GM19463 (cell line): ENCODE data around the gene SLC8A3.

Experiments
- ATAC-seq: cut with Tn5 transposase; IDR thresholded peaks from one replicate; pipeline ENCODE4 v1.9.1; 2021; ENCODE audit warnings: mild to moderate bottlenecking, moderate library complexity; ENCODE audit not compliant: unreplicated experiment

The SLC8A3 gene

DNA sequence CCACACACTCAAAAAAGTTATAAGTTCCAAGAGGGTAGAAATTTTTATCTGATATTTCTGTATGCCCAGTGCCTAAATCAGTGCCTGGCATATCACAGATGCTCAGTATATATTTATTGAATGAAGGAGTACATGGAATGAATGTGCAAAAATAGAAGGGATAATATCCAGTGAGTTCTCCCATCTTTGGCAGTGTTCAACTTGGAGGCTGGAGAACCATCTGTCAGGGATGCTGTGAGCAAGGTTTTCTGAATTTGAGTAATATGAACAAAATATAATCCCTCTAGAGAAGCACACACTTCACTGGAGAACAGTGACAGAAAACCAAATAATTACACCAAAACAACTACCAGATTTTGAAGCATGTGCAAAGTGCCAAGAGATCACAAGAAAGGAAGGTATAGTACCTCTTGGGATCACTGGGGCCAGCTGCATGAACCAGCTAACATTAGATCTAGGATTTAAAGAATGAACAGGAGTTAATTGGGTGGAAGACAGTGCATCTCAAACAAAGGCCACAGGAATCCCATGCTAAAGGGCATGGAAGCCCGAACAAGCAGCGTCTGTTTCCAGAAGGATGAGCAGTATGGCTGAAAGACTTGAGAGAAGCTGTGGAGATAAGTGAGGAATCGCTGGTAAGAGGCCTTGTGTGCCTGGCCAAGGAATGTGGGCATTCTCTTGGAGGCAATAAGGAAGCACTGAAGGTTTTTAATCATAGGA is 11.5 kb downstream of the SLC8A3 start:
- ATAC-seq, result no peak

DNA sequence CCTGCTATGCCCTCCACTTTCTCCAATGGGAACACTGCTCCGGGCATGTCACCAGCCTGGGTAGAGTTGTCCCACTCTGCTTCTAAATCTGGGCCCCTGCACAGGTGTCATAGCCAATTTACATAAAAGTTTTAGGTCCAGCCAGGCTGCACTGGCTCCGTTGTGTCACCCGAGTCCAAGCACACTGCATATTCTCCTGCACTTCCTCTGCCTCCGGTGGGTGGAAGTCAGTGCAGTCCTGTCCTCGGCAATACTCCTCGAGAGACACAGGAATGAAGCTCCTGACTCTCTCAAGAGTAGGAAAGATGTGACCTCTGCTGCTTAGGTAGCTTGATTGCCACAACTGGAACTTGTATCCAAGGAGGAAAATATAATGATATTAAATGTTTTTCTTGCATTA is 15.2 kb downstream of the SLC8A3 start:
- ATAC-seq, result no peak

DNA sequence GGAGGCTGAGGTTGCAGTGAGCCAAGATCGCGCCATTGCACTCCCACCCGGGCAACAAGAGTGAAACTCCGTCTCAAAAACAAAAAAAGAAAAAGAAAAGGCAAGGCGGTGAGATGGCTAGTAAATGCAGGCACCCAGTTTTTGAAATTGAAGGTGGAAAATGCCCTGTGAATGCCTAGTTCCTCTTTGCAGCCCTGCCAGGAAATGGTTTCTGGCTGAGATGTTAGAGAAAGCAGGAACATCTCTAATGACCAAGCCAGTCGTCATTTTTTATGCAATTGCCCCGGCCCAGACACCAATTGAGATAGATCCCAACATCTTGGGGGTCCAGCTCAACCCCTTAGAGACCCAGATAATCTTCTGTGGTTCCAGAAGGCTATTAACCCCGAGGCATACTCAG is 17.0 kb downstream of the SLC8A3 start:
- ATAC-seq, result no peak

DNA sequence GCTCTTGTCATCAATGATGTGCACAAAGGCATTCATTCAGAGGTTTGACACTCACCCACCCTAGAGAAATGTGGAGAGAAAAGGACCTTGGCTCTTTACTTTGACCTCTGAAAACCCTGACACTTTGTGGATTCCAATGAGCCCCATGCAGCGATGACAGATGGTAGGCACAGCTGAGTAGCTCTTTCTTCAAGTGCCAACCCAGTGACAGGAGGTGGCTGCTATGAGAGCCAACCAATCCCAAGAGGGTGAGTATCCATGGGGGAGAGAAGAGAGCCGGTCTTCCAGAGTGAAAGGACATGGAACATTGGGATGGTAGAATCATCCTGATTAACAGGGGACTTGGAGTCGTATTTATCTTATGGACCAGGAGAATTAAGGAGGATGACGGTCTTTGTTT is 17.8 kb downstream of the SLC8A3 start:
- ATAC-seq, result no peak

DNA sequence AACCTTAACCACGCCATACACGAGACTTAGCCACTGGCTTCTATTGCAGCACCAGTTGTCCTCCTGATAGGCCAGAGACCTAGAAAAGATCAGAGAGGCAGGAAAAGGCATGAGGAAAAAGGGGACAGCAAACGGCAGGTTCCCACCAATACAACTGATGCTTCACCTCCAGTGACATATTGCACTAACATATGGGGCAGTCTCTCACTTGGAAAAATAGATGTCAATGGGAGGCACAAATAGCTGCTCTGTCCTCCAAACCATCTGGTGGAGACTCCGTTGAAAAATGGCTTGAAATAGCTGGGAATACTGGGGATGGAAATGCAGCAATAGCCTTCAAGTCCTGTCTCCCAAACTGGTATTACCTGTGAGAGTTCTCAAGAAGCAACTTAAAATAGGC is 20.3 kb downstream of the SLC8A3 start:
- ATAC-seq, result no peak

DNA sequence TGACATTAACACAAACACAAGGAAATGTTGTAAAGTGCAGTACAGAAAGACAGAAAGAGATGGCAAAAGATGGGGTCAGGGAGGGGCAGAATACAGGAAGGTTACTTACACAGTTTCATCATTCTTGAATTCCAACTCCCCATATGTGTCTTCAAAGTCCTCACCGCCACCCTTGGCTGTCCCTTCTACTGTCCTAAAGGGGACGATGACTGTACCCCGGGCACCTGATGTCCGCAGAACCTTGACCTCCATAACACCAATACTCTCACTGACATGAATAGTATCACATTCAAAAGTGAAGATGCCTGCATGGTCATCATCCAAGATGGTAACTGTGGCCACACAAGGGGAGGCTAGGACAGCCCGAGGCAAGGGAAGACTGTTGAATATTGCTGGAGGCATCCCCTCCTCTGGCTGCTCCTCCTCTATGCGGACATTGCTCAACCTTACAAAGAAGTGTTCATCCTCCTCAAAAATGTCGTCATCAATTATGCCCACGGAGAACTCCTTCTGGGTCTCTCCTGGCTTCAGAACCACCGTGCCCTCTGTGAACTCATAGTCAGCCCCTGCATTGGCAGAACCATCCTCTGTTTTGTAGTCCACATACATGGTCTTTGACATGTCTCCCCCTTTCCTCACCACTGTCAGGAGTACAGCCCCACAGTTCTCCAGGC is 22.1 kb downstream of the SLC8A3 start:
- no peak for ATAC-seq

DNA sequence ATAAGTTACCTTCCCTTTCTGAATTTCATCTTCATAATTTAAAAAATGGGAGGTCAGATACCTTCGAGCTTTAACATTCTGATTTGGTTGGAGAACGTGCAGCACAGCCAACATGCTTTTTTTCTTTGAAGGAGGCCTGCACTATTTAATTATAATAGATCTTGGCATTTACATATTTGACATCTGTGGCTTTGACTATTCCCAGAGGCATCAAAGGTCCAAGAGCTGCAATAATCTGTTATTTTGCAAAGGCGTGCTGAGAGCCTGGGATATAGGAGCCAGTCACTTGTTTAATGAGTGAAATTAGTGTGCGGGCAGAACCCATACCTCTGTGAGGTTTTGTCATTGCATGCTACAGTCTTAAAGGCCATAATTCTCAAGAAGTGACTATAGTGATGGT is 26.4 kb downstream of the SLC8A3 start:
- ATAC-seq, result no peak

DNA sequence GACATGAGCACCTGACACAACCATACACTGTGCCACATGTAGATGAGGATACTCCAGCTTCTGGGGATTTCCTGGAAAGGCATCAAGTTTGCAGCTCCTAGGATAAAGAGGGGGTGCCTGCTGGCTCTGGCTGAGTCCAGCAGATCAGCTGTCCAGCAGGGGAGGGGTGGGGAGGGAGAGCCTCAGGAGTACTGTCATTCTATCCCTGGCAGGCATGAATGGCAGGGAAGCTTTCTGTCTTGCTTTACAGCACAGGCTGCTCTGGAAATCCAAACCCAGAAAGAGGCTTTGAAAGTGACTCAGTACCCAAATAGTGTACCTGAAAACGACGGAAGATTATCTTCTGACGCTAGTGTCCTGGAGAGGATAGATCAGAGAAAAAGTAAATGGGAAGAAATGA is 32.2 kb downstream of the SLC8A3 start:
- no peak for ATAC-seq

DNA sequence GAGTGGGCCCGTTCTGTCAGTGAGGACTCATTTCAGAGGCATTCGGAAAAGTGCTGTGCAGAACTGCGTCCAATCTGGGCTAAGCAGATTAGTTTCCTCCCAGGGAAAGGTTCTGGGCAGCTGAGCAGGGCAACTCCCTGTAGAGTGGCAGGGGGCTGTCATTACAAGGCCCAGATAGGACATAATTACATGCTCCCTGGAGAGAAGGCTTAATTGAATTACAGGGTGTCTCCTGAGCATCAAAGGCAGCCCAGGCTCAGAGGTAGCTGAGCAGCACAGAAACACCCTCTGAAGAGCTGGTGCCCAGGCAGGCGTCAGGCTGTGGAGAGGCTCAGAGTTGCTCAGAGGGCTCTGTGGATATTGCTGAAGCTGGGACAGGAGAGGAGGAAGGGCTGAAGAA is 36.0 kb downstream of the SLC8A3 start:
- no peak for ATAC-seq

DNA sequence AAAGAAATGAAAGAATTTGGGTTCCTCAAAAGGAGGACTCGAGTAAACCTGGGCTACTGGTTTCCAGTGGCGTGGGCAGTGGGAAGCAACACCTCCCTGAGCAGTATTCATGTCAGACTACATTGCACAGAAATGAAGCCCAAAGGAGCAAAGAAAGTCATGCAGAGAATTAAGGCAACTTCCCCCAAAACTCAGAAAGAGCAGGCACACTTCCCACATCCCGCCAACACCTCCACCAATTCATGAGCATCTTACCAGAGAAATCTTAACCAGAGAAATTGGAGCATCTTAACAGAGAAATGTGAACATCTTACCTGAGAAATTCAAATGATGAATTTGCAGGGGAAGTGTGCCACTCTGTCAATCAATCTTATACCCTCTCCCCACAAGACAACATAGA is 36.7 kb downstream of the SLC8A3 start:
- no peak for ATAC-seq

DNA sequence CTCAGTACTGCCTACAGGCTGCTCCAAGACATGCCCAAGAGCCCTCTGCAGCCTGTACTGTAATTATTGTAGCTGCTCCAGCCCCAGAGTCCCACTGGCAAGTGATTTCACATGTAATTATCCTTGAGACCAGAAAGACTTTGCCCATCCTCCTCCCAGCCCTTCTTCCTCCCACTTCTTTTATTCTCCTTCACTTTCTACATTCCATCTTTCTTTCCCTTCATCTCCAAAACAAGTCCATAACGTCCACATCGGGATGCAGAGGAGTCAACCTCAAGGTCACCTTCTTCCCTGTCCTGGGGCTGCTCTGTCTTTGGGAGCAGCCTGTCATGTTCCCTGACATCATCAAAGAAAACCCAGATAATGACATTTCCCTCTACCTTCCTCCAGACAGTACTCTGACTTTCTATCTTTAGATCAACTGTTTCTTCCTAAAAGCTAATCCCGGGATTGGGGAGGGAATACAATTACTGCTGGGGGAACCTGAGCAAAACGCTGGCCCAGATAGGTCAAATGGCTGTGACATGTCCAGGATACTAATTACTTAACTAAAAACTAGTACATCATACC is 39.1 kb downstream of the SLC8A3 start:
- ATAC-seq, result no peak

DNA sequence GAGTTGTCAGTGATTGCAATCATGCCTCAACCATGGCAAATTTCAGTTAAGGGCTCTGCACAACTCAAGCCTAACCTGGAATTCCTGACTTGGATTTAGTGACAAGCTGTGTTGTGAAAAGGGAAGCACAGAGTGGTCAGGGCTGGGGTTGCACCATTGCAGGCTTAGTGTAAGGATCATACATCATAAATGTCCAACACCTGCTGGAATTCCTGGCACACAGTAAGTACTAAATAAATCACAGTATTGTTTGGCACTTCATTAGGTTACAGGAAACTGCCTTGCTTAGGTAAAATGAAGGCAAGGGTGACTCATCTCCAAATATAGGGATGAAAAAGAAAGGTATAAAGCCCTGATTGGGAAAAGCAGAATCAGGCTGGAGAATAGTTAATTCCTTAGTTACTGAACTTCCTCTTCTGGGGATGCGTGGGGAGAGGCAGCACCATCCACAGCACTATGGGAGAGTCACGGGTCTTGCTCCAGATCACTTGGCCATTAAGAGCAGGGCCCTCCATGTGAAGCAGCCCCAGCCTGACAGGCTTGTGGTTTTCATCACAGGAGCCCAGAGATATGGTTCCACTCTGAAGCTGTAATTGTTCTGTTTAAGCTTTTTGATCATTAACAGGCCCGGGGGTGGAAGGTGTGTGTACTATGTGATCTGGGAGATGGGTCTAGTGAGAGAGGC is 39.7 kb downstream of the SLC8A3 start:
- peak; percentile 66 for ATAC-seq

DNA sequence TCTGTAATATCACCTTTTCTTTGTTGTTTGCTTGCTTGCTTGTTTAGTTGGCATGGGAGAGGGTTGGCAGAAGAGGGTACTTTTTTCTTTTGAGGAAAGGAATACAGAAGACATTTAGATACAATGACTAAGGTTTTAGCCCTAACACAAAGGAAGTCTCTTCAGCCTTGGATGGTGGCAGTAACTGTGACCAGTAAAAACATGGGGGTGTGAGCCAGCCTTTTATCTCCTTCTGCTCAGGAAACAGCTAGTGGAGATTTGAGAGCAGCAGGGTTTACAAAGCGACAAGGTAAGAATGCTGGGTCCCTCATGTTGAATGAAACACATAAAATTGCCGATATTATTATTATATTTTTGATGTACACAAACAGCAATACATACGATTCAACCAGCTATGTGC is 40.4 kb downstream of the SLC8A3 start:
- ATAC-seq, result no peak

DNA sequence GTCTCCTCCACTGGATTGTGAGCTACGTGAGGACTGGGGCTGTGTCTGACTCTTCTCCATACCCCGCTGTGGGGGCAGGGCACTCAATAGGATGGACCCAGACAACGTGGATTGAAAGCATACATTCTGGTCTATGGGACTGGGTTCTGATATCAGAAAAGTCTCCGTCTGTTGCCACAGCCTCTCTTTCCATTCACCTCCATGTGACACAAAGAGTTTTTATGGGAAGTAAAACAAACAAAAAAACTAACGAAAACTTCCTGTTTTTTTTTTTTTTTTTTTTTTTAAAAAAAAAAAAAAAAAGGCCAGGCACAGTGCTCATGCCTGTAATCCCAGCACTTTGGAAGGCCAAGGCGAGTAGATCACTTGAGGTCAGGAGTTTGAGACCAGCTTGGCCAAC is 44.7 kb downstream of the SLC8A3 start:
- ATAC-seq, result no peak

DNA sequence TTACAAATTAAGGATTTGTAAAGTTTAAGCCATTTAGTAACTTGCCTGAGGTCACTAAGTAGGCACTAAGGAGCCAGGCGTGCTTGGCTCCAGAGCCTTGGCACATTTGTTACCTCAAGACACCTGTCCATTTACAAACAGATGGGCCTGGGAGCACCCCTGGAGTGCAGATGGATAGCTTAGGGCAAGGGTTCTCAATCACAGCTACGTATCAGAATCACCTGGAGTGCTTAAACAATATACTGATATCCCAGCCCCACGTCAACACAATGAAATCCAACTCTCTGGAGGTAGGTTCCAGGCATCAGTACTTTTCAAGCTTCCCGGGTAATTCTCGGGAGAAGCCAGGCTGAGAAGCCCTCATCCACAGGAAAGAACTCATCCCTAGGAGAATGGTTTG is 45.4 kb downstream of the SLC8A3 start:
- no peak for ATAC-seq

DNA sequence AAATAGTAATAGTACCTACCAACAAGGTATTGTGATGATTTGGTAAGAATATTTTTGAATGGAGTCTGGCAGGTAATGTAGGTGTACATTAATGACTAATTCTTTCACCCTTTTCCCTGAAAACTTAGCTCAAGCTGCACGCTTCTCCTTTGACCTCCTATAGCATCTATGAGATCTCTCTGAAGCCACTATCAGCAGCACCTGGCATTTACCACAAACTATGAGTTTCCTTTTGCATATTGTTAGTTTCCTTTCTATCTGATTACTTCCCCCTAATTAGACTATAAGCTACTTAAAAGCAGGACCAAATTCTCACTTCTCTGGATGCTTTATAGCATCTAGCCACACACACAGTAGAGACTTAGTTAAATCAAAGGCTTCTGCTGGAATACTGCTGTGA is 48.1 kb downstream of the SLC8A3 start:
- ATAC-seq, result no peak

DNA sequence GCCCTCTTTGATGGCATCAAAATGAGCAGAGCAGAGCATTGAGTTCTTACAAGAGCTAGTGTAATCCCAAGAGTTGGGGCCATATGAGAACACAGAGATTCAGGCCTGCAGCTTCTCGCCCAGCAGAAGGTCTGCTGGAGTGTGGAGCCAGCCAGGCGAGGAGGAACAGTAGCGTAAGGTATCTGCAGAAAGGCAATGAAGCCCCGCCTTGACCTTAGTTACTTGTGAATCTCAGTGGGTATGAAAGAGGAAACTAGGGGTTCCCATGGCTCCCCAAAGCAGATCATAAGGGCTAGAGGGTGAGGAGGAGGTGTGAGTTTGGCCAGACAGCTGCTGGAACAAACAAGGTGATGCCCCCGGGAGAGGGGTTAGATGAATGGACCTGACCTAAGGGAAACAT is 49.4 kb downstream of the SLC8A3 start:
- ATAC-seq, result peak; percentile 57

DNA sequence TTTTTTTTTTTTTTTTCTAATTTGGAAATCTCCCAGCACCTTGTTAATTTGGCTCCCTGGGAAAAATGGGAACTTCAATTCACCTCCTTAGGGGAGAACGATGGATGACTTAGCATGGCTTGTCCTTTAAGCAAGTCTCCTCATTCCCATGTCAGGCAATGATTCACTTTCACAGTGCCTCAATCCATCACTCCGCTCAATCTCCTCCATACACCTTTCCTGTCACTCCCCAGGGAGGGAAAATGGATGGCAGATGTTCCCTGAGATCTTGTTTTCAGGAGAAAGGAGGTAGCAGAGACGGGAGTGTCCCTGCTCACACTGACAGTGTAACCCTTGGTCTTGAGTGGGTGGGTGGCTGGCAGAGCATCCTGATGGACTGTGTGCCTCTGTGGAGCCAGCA is 51.0 kb downstream of the SLC8A3 start:
- ATAC-seq, result no peak

DNA sequence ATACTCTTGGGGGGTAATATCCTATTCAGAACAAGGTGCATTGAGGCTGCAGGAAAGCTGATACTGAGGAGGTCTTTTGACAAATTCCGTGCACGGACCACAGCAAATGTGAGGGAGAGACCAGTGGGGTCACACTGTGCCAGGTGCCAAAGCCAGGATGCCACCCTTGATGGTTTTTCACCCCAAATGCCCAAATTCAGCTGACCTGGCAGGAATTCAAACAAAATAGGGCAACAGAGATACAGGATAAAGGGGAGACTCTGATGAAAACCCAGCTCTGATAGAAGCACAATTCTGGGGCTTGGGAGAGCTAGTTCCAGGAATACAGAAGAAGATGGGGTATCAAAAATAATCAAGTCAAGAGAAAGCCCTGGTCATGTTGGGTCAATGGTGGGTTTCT is 55.3 kb downstream of the SLC8A3 start:
- ATAC-seq, result no peak

DNA sequence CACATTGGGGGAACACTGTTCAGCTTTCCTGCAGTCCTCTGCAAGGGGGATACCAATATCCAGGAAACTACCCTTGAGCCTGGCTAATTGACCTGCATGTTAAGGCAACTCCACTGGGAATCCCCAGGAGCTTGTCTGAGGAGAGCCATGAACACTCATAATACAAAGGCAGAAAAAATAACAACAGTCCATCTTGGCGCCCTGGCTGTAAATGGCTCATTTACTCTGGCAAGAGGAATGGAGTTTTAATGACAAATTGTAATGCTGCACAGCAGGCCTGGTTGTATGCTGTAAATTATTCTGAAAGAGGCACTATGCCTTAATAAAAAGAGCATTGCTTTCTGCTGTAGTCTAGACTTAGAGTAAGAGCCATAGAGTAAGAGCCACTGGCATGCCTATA is 58.3 kb downstream of the SLC8A3 start:
- ATAC-seq, result no peak

DNA sequence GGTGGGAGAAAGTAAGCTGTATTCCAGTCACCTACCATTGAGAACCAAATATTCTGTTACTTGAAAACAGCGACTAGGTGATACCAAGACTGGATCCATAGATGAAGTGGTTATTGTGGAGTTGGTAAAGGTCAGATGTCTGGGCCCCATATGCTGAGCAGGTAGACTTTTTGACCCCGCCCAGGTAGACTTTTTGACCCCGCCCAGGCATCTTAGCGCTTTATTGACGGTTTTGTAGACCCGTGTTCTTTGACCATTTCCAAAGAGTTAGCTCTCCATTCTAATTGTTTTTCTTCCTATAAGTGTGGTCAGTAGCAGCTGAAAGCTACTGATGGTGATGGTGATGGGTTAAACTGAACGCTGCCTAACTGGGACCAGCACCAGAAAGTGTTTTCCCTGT is 61.6 kb downstream of the SLC8A3 start:
- no peak for ATAC-seq

DNA sequence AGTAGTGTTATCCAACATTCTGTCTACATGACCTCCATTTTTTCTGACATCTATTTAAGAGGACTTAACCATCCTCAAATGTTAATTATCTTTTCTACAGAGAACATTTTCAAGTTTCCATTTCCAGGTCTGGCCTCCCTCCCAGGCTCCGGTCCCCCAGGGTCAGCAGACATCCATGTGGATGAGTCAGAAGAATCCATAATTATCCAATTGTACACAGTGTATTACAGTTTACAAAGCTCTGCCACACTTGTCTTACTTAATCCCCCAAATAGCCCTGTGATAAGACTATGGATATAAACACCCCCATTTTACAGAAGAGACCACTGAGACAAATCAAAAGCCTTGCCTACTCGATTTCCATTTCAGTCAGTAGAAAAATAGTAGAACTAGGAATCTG is 65.0 kb downstream of the SLC8A3 start:
- ATAC-seq, result no peak
